Lower leg skin (tissue), 4 donors: ENCODE measurements around the gene MYH15. TPM values are rescaled to one million over a fixed set of nuclear protein-coding genes. Genes with fewer than 3 reads are reported as not detected.

Source experiments
- DNase-seq, 2 donors: peaks; one replicate each; pipeline ENCODE4 v3.0.0-alpha.2; 2019; ENCODE audit warnings: low spot score in 2 of 2
- H3K4me3 ChIP-seq: fragments of 200-600 bp; sonication (generic); 2 replicates; pipeline ENCODE4 v1.5.1; 2017; ENCODE audit warnings: mild to moderate bottlenecking, low read depth; ENCODE audit not compliant: poor library complexity, severe bottlenecking
- POLR2A ChIP-seq, 2 donors: fragments of 450-650 bp; IDR thresholded peaks; one replicate each; pipeline ENCODE4 v1.6.1; 2016 to 2017; ENCODE audit warnings: antibody characterized with exemption in 2 of 2, mild to moderate bottlenecking in 1 of 2, moderate library complexity in 1 of 2
- WGBS, 2 donors: methylation state at CpG; one replicate each; pipeline ENCODE4 v1.1.5; 2018; 5-methylcytosine and 5-hydroxymethylcytosine counted together
- intact Hi-C: fragments of 100-400 bp; cut with DNase I; formaldehyde crosslinking; loops from one replicate; pipeline ENCODE4 v1.15.0; 2023; ENCODE audit warnings: low total_unique reads
- total RNA-seq, 4 donors: library from RNA; depleted of rRNA; stranded (reverse); fragments of >200 nt; gene quantifications; one replicate each; pipeline ENCODE4 v1.1.0, GENCODE V29; 2016
- TF ChIP-seq, protein P1 (sequence below), 3 donors: fragments of 450-650 bp; IDR thresholded peaks; one replicate each; pipeline ENCODE4 v1.5.1; 2016; ENCODE audit warnings: antibody characterized with exemption in 3 of 3, mild to moderate bottlenecking in 3 of 3, moderate library complexity in 2 of 3

MYH15 gene
- total RNA-seq, 4 donors from 2014 or later: 0.04 to 0.88 (median 0.27) TPM

GRCh38 chr3:108548886-108549285, 38.5 kb upstream of the MYH15 start:
- H3K4me3 ChIP-seq: no peak overlapping the region
- no peak for DNase-seq
- 94 to 95% methylated on average over 2 of the region's 2 CpGs for WGBS, 2 donors
- no peak for TF ChIP-seq POLR2A (IDR thresholded peaks at IDR 0.05)
- TF ChIP-seq, protein P1, sequence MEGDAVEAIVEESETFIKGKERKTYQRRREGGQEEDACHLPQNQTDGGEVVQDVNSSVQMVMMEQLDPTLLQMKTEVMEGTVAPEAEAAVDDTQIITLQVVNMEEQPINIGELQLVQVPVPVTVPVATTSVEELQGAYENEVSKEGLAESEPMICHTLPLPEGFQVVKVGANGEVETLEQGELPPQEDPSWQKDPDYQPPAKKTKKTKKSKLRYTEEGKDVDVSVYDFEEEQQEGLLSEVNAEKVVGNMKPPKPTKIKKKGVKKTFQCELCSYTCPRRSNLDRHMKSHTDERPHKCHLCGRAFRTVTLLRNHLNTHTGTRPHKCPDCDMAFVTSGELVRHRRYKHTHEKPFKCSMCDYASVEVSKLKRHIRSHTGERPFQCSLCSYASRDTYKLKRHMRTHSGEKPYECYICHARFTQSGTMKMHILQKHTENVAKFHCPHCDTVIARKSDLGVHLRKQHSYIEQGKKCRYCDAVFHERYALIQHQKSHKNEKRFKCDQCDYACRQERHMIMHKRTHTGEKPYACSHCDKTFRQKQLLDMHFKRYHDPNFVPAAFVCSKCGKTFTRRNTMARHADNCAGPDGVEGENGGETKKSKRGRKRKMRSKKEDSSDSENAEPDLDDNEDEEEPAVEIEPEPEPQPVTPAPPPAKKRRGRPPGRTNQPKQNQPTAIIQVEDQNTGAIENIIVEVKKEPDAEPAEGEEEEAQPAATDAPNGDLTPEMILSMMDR (IDR thresholded peaks at IDR 0.05): no peak
- intact Hi-C loops: no loop called here

DNA sequence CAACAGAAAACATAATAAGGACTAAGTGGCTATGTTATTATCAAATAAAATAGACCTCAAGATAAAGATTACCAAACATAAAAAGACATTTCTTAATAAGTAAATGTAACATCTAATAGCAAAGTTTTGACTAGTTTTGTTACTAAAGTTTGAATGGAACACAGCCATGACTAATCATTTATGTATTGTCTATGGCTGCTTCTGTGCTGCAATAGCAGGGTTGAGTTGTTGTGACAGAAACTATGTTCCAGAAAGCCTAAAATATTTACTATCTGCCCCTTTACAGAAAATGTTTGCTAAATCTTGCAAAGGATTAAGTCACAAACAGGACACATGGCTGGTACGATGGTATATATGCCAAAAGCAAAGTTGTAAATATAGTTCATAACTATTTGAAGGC, 37.9 kb upstream of the MYH15 start:
- 78 to 85% methylated on average over 1 of the region's 1 CpG for WGBS, 2 donors
- intact Hi-C loops: no loop called here
- DNase-seq: no peak
- no peak overlapping the region for H3K4me3 ChIP-seq
- no peak for TF ChIP-seq POLR2A (IDR thresholded peaks at IDR 0.05)
- TF ChIP-seq, protein P1 (IDR thresholded peaks at IDR 0.05): no peak

- 78 to 94% methylated on average over 3 of the region's 3 CpGs for WGBS, 2 donors
- DNase-seq: no peak
- intact Hi-C loops: no loop called here
- H3K4me3 ChIP-seq: no peak overlapping the region
- no peak for TF ChIP-seq POLR2A (IDR thresholded peaks at IDR 0.05)
- TF ChIP-seq, protein P1 (IDR thresholded peaks at IDR 0.05): no peak
These were observed 36.3 kb upstream of the MYH15 start for GRCh38 chr3:108546692-108547091.

DNA sequence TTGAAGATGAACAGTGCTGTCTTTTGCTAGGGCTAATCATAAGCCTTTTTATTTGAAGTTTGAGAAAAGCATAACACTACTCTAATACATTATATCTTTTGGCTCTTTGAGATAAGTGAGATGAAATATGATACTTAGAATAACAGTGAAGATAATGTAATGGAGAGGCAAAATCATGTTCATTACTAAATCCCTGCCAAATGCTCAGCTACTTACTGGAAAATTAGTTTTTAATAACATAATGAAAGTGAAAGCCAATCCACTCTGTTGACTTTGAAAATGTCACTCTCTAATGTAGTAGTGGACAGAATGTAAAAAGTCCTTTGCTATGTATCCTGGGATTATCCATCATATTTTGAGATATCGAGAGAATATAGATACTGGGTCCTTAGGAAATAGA, 35.9 kb upstream of the MYH15 start:
- WGBS, 2 donors: 93 to 94% methylated on average over 1 of the region's 1 CpG
- intact Hi-C loops: no loop called here
- no peak overlapping the region for H3K4me3 ChIP-seq
- DNase-seq: no peak
- TF ChIP-seq, protein P1 (IDR thresholded peaks at IDR 0.05): no peak
- no peak for TF ChIP-seq POLR2A (IDR thresholded peaks at IDR 0.05)

DNA sequence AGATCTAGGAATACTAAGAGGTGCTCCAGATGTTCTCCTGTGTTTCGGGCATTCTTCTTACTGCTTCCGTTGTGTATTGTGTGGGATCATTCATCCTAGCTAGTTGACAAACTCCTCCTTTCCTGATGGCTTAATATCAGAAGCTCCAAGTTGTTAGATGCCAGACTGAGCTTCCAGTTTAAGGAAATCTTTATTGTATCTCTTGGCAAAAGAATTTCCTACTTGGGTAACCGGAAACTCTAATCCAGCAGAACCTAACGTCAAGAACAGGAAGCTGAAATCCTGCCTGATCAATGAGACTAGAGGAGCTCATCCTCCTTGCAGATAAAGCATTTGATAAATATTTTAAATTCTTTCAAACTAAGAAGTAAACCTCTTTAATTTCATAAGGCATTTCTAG, 27.7 kb upstream of the MYH15 start:
- TF ChIP-seq, protein P1 (IDR thresholded peaks at IDR 0.05): no peak
- no peak for TF ChIP-seq POLR2A (IDR thresholded peaks at IDR 0.05)
- DNase-seq: no peak
- WGBS, 2 donors: 46 to 49% methylated on average over 4 of the region's 4 CpGs
- intact Hi-C loops: no loop called here
- H3K4me3 ChIP-seq: no peak overlapping the region

- intact Hi-C loops: no loop called here
- 22 to 26% methylated on average over 3 of the region's 3 CpGs for WGBS, 2 donors
These were observed 18.3 kb upstream of the MYH15 start for GRCh38 chr3:108528459-108529252.

More at GRCh38 chr3:108528459-108529252, 18.3 kb upstream of the MYH15 start:
- TF ChIP-seq, protein P1 (IDR thresholded peaks at IDR 0.05): no peak
- no peak for TF ChIP-seq POLR2A (IDR thresholded peaks at IDR 0.05)
- DNase-seq: no peak
- no peak overlapping the region for H3K4me3 ChIP-seq
